Measurements from ENCODE around the gene C16orf92. TPM values are rescaled to one million over a fixed set of nuclear protein-coding genes. Genes with fewer than 3 reads are reported as not detected.

The C16orf92 gene
- total RNA-seq, 3 donors from 2014 or later (not counting 1 experiment from before 2014, with no cell fraction given): not detected

- Histone ChIP-seq H3K27me3 (ENCODE audit: control insufficient read depth, insufficient read depth, low read length) (no peaks in the 10 kb centered on the region), H3K36me3 (ENCODE audit: control insufficient read depth, insufficient read depth, low read length) (peaks cover 19% of the 10 kb centered on the region), H3K4me1 (ENCODE audit: control insufficient read depth, insufficient read depth, low read length) (peaks cover 30% of the 10 kb centered on the region), H3K4me3 (ENCODE audit: low read length) (no peak overlapping the region), H3K9me3 (ENCODE audit: control insufficient read depth, insufficient read depth, low read length) (no peaks in the 10 kb centered on the region), H3K27ac (ENCODE audit: low read length) (peak overlapping the region; percentile 6)
- DNase-seq (no peak), ATAC-seq (no peak)
- peaks cover 1% of the 10 kb centered on the region for H3K36me3 Mint-ChIP-seq
- H3K27me3 Mint-ChIP-seq (ENCODE audit: low read depth in 2 of 2): no peaks in the 10 kb centered on the region
- H3K9me3 Mint-ChIP-seq: no peaks in the 10 kb centered on the region
- 74% methylated on average over 5 of the region's 5 CpGs for WGBS (ENCODE audit: insufficient coverage)
- H3K4me3 Mint-ChIP-seq: peak overlapping the region; percentile 95
- no peak for TF ChIP-seq CTCF (IDR thresholded peaks at IDR 0.05)
- intact Hi-C loops (cut with micrococcal nuclease): no loop called here
- H3K4me1 Mint-ChIP-seq: peaks cover 26 to 52% of the 10 kb centered on the region in 2 donors
- peak overlapping the region; percentile 64 to 96 for H3K27ac Mint-ChIP-seq
Measured at GRCh38 chr16:29975134-29975538, 47.9 kb upstream of the C16orf92 start.

GRCh38 chr16:29975811-29976511, 47.0 kb upstream of the C16orf92 start:
- Mint-ChIP-seq H3K27me3 (ENCODE audit: low read depth in 2 of 2) (no peaks in the 10 kb centered on the region), H3K9me3 (no peaks in the 10 kb centered on the region), H3K36me3 (peaks cover 8% of the 10 kb centered on the region), H3K4me1 (peaks cover 26 to 52% of the 10 kb centered on the region in 2 donors), H3K4me3 (peak overlapping the region; percentile 95), H3K27ac (peak overlapping the region; percentile 64 to 96)
- Histone ChIP-seq H3K27ac (ENCODE audit: low read length) (no peak overlapping the region), H3K4me3 (ENCODE audit: low read length) (no peak overlapping the region), H3K9me3 (ENCODE audit: control insufficient read depth, insufficient read depth, low read length) (no peaks in the 10 kb centered on the region), H3K27me3 (ENCODE audit: control insufficient read depth, insufficient read depth, low read length) (no peaks in the 10 kb centered on the region), H3K36me3 (ENCODE audit: control insufficient read depth, insufficient read depth, low read length) (peaks cover 24% of the 10 kb centered on the region), H3K4me1 (ENCODE audit: control insufficient read depth, insufficient read depth, low read length) (peaks cover 30% of the 10 kb centered on the region)
- ATAC-seq (no peak), DNase-seq (no peak)
- intact Hi-C loops (cut with micrococcal nuclease): no loop called here
- 33% methylated on average over 6 of the region's 6 CpGs for WGBS (ENCODE audit: insufficient coverage)
- no peak for TF ChIP-seq CTCF (IDR thresholded peaks at IDR 0.05)

GRCh38 chr16:29977063-29977825, 45.8 kb upstream of the C16orf92 start:
- Histone ChIP-seq H3K9me3 (ENCODE audit: control insufficient read depth, insufficient read depth, low read length) (no peaks in the 10 kb centered on the region), H3K27ac (ENCODE audit: low read length) (no peak overlapping the region), H3K4me1 (ENCODE audit: control insufficient read depth, insufficient read depth, low read length) (peaks cover 30% of the 10 kb centered on the region), H3K4me3 (ENCODE audit: low read length) (no peak overlapping the region), H3K27me3 (ENCODE audit: control insufficient read depth, insufficient read depth, low read length) (no peaks in the 10 kb centered on the region), H3K36me3 (ENCODE audit: control insufficient read depth, insufficient read depth, low read length) (peaks cover 37% of the 10 kb centered on the region)
- peaks cover 8% of the 10 kb centered on the region for H3K36me3 Mint-ChIP-seq
- WGBS (ENCODE audit: insufficient coverage): 98% methylated on average over 7 of the region's 9 CpGs
- intact Hi-C loops (cut with micrococcal nuclease): no loop called here
- H3K9me3 Mint-ChIP-seq: no peaks in the 10 kb centered on the region
- H3K4me1 Mint-ChIP-seq: peaks cover 26 to 52% of the 10 kb centered on the region in 2 donors
- H3K4me3 Mint-ChIP-seq: no peak overlapping the region
- ATAC-seq (no peak), DNase-seq (no peak)
- peak overlapping the region; percentile 64 to 96 for H3K27ac Mint-ChIP-seq
- H3K27me3 Mint-ChIP-seq (ENCODE audit: low read depth in 2 of 2): no peaks in the 10 kb centered on the region
- no peak for TF ChIP-seq CTCF (IDR thresholded peaks at IDR 0.05)
